Liver (tissue), 9 donors: ENCODE data around the gene ZBTB47. TPM values are rescaled to one million over a fixed set of nuclear protein-coding genes. Genes with fewer than 3 reads are reported as not detected.

ENCODE experiments used
- DNase-seq: peaks from one replicate; pipeline ENCODE4 v3.0.0-alpha.2; 2017; ENCODE audit warnings: low spot score
- H3K27ac ChIP-seq, 2 donors: one replicate each; pipeline ENCODE4 v1.7.0; 2013; ENCODE audit warnings: inconsistent platforms in 2 of 2, low read length in 2 of 2, control low read depth in 1 of 2, low read depth in 1 of 2, mild to moderate bottlenecking in 1 of 2
- H3K27me3 ChIP-seq, 4 donors: one replicate each; pipeline versions ENCODE4 v1.6.1 to v1.7.0; 2013; ENCODE audit warnings: low read length in 3 of 4, inconsistent platforms in 1 of 4, mild to moderate bottlenecking in 1 of 4, moderate library complexity in 1 of 4; ENCODE audit not compliant: control insufficient read depth in 4 of 4, insufficient read depth in 4 of 4
- H3K36me3 ChIP-seq, 4 donors: one replicate each; pipeline versions ENCODE4 v1.6.1 to v1.7.0; 2013; ENCODE audit warnings: low read length in 3 of 4, mild to moderate bottlenecking in 3 of 4, low read depth in 1 of 4, moderate library complexity in 1 of 4; ENCODE audit not compliant: control insufficient read depth in 4 of 4, insufficient read depth in 3 of 4
- H3K4me1 ChIP-seq, 4 donors: one replicate each; pipeline versions ENCODE4 v1.6.1 to v1.7.0; 2013; ENCODE audit warnings: low read length in 3 of 4, mild to moderate bottlenecking in 3 of 4, moderate library complexity in 1 of 4; ENCODE audit not compliant: control insufficient read depth in 4 of 4, insufficient read depth in 4 of 4
- H3K4me3 ChIP-seq, 3 donors: one replicate each; pipeline versions ENCODE4 v1.6.1 to v1.7.0; 2013; ENCODE audit warnings: low read length in 3 of 3, control low read depth in 1 of 3, low read depth in 1 of 3, mild to moderate bottlenecking in 1 of 3
- H3K9ac ChIP-seq, 2 donors: one replicate each; pipeline ENCODE4 v1.7.0; 2013; ENCODE audit warnings: low read length in 2 of 2, mild to moderate bottlenecking in 2 of 2, moderate library complexity in 2 of 2, control low read depth in 1 of 2, low read depth in 1 of 2
- H3K9me3 ChIP-seq, 4 donors: one replicate each; pipeline versions ENCODE4 v1.6.1 to v1.7.0; 2013; ENCODE audit warnings: low read length in 3 of 4; ENCODE audit not compliant: control insufficient read depth in 4 of 4
- ATF3 ChIP-seq: IDR thresholded peaks from 2 replicates; pipeline ENCODE4 v1.6.1; 2016; ENCODE audit warnings: antibody characterized with exemption
- CTCF ChIP-seq: fragments of 150-350 bp; IDR thresholded peaks from 2 replicates; pipeline ENCODE4 v1.5.1; 2017; ENCODE audit warnings: improper control_type of control experiment, low read depth, low read length; ENCODE audit not compliant: missing input control
- FOXA1 ChIP-seq: IDR thresholded peaks from 2 replicates; pipeline ENCODE4 v1.6.1; 2016; ENCODE audit warnings: antibody characterized with exemption
- HNF4A ChIP-seq, 2 donors: conservative IDR thresholded peaks; 2 replicates each; pipeline ENCODE4 v1.6.1; 2016; ENCODE audit warnings: antibody characterized with exemption in 2 of 2, mild to moderate bottlenecking in 2 of 2
- HNF4G ChIP-seq: IDR thresholded peaks from 2 replicates; pipeline ENCODE4 v1.6.1; 2016; ENCODE audit warnings: antibody characterized with exemption
- JUND ChIP-seq, 2 donors: IDR thresholded peaks; 2 replicates each; pipeline ENCODE4 v1.6.1; 2016; ENCODE audit warnings: antibody characterized with exemption in 2 of 2
- MAX ChIP-seq: IDR thresholded peaks from 2 replicates; pipeline ENCODE4 v1.6.1; 2016; ENCODE audit warnings: antibody characterized with exemption
- NR2F2 ChIP-seq: IDR thresholded peaks from 2 replicates; pipeline ENCODE4 v1.6.1; 2016; ENCODE audit warnings: antibody characterized with exemption
- RAD21 ChIP-seq, 2 donors: IDR thresholded peaks; 2 replicates each; pipeline ENCODE4 v1.6.1; 2016; ENCODE audit warnings: antibody characterized with exemption in 2 of 2, mild to moderate bottlenecking in 2 of 2
- RXRA ChIP-seq, 2 donors: IDR thresholded peaks; 2 replicates each; pipeline ENCODE4 v1.6.1; 2017 to 2018; ENCODE audit warnings: antibody characterized with exemption in 2 of 2, mild to moderate bottlenecking in 1 of 2
- SP1 ChIP-seq: IDR thresholded peaks from 2 replicates; pipeline ENCODE4 v1.6.1; 2018; ENCODE audit warnings: antibody characterized with exemption, mild to moderate bottlenecking
- YY1 ChIP-seq: IDR thresholded peaks from 2 replicates; pipeline ENCODE4 v1.6.1; 2016; ENCODE audit warnings: antibody characterized with exemption, mild to moderate bottlenecking
- ZBTB33 ChIP-seq: IDR thresholded peaks from 2 replicates; pipeline ENCODE4 v1.6.1; 2016; ENCODE audit warnings: antibody characterized with exemption
- WGBS: extraction: QIAGEN DNeasy Blood & Tissue Kit; methylation state at CpG from one replicate; pipeline ENCODE4 v1.1.7; 2013; 5-methylcytosine and 5-hydroxymethylcytosine counted together
- polyA plus RNA-seq, 2 donors: library from polyadenylated mRNA; stranded (reverse) in 1 of 2; unstranded in 1 of 2; fragments of 200-250 nt in 1 of 2; fragments of >200 nt in 1 of 2; fragmentation: Nextera tagmentation in 1 of 2; extraction: Ambion mirVana in 1 of 2; gene quantifications; one replicate each; pipeline versions ENCODE4 v1.2.1 to v1.2.3, GENCODE V29; 2013 to 2015
- total RNA-seq, 2 donors: library from RNA; depleted of rRNA; stranded (reverse); fragments of >200 nt; gene quantifications; one replicate each; pipeline ENCODE4 v1.2.3, GENCODE V29; 2014
- TF ChIP-seq, protein P1 (sequence below): IDR thresholded peaks from 2 replicates; pipeline ENCODE4 v1.6.1; 2016; ENCODE audit warnings: antibody characterized with exemption, mild to moderate bottlenecking
- donor health status: healthy.
- donor health status: healthy.
- donor health status: healthy.
- donor health status: healthy.
- donor health status: healthy.

The ZBTB47 gene
- total and polyA plus RNA-seq, 4 donors: 0.42 to 7.4 (median 4.2) TPM

DNA sequence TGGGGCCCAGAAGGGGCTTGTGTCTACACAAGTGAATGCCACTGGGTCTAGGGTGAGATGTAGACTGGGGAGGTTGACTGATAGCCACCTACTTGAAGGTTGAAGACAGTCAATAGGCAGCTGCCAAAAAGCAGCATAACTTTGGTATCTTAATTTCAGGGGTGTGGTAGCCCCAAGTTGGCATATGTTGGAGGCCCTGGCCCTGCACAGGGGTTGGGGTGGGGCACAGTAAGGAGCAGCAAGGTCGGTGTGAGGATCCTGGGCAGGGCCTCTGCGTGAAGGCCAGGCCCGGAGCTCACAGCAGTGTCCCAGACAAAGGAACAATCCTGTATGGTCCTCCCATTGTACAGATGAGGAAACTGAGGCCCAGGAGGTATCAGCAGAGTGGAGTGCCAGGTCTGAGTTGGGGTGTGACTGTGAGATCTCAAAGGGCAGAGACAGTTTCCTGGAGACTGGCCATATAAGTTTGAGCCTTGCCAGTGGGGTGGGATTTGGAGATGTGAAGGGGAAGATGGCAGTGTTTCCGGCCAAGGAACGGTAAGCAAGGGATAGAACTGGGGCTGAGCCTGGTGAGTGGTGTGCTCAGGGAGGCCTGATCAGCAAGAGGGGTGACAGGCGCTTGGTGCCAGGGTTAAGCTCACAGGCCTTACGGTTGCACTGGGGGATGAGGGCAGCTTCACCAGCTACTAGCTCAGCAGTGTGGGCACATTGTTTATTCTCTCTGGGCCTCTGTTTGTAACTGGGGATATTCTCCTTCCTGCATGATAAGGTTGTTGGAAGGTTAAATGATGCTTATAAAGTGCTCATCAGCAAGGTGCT, 33.5 kb downstream of the ZBTB47 start:
- no peaks in the 10 kb centered on the region for H3K36me3 ChIP-seq
- H3K4me1 ChIP-seq: peaks cover 0 to 2% (median under 1%) of the 10 kb centered on the region in 4 donors
- H3K27me3 ChIP-seq: no peaks in the 10 kb centered on the region
- 90% methylated on average over 7 of the region's 7 CpGs for WGBS
- no peak overlapping the region for H3K27ac ChIP-seq
- no peak for TF ChIP-seq NR2F2
- TF ChIP-seq HNF4G: no peak
- no peak for TF ChIP-seq ATF3
- no peak for TF ChIP-seq CTCF
- TF ChIP-seq, protein P1, sequence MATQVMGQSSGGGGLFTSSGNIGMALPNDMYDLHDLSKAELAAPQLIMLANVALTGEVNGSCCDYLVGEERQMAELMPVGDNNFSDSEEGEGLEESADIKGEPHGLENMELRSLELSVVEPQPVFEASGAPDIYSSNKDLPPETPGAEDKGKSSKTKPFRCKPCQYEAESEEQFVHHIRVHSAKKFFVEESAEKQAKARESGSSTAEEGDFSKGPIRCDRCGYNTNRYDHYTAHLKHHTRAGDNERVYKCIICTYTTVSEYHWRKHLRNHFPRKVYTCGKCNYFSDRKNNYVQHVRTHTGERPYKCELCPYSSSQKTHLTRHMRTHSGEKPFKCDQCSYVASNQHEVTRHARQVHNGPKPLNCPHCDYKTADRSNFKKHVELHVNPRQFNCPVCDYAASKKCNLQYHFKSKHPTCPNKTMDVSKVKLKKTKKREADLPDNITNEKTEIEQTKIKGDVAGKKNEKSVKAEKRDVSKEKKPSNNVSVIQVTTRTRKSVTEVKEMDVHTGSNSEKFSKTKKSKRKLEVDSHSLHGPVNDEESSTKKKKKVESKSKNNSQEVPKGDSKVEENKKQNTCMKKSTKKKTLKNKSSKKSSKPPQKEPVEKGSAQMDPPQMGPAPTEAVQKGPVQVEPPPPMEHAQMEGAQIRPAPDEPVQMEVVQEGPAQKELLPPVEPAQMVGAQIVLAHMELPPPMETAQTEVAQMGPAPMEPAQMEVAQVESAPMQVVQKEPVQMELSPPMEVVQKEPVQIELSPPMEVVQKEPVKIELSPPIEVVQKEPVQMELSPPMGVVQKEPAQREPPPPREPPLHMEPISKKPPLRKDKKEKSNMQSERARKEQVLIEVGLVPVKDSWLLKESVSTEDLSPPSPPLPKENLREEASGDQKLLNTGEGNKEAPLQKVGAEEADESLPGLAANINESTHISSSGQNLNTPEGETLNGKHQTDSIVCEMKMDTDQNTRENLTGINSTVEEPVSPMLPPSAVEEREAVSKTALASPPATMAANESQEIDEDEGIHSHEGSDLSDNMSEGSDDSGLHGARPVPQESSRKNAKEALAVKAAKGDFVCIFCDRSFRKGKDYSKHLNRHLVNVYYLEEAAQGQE: no peak
- TF ChIP-seq MAX: no peak
- no peak for TF ChIP-seq HNF4A (conservative IDR thresholded peaks at IDR 0.05)
- TF ChIP-seq ZBTB33: no peak
- no peak for TF ChIP-seq YY1
- TF ChIP-seq SP1: no peak
- no peaks in the 10 kb centered on the region for H3K9me3 ChIP-seq
- DNase-seq: no peak
- H3K4me3 ChIP-seq: no peak overlapping the region
- H3K9ac ChIP-seq: no peak overlapping the region

DNA sequence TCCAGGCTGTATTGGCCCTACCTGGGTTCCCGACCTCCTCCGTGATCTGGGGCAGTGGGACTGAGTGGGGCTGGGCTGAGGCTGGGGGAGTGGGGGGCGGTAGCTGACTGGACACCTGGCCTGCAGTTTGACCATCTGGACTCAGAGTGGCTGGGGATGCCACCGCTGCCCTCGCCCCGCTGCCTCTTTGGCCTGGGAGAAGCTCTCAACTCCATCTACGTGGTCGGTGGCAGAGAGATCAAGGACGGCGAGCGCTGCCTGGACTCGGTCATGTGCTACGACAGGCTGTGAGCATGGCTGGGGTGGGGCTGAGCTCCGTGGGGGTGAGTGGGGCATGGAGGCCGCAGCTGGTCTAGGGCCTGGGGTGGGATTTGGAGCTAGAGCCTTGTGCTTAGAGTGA, 34.5 kb downstream of the ZBTB47 start:
- WGBS: 91% methylated on average over 15 of the region's 15 CpGs
- no peak overlapping the region for H3K9ac ChIP-seq
- no peaks in the 10 kb centered on the region for H3K9me3 ChIP-seq
- no peak overlapping the region for H3K27ac ChIP-seq
- H3K36me3 ChIP-seq: no peaks in the 10 kb centered on the region
- no peak overlapping the region for H3K4me3 ChIP-seq
- H3K27me3 ChIP-seq: no peaks in the 10 kb centered on the region
- peaks cover 0 to 2% (median under 1%) of the 10 kb centered on the region in 4 donors for H3K4me1 ChIP-seq
- DNase-seq: no peak
- TF ChIP-seq FOXA1 (no peak), NR2F2 (no peak), RAD21 (IDR thresholded peaks at IDR 0.05) (no peak), MAX (no peak), HNF4G (no peak), JUND (IDR thresholded peaks at IDR 0.05) (no peak), HNF4A (conservative IDR thresholded peaks at IDR 0.05) (no peak), RXRA (IDR thresholded peaks at IDR 0.05) (no peak), CTCF (no peak), SP1 (no peak), ATF3 (no peak)
- TF ChIP-seq, protein P1: no peak
